Measurements from ENCODE around the gene RXFP4. TPM values are rescaled to one million over a fixed set of nuclear protein-coding genes. Genes with fewer than 3 reads are reported as not detected.

RXFP4 gene
- polyA plus RNA-seq, 1 of the 3 experiments (the other 2 are of a cell fraction): not detected

DNA sequence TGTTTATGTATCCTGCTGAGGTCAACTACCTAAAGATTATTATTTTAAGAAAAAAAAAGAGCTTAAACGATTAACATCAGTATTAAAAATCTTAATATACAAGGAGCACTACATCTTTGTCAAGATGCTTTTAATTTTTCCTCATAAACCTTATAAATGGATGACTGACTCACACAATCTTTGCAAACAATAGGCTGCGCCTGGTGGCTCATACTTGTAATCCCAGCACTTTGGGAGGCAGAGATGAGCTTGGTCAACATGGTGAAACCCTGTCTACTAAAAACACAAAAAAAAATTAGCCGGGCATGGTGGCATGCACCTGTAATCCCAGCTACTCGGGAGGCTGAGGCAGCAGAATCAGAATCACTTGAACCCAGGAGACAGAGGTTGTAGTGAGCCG, 9.0 kb upstream of the RXFP4 start:
- Histone ChIP-seq H3K9me3 (no peaks in the 10 kb centered on the region), H3K27ac (ENCODE audit: low read depth in 2 of 2, low read length in 1 of 2) (no peak overlapping the region), H3K4me1 (ENCODE audit: control insufficient read depth in 1 of 2, insufficient read depth in 2 of 2, low read depth in 1 of 2, low read length in 1 of 2) (peaks cover 19 to 20% of the 10 kb centered on the region in 2 experiments), H2AFZ (ENCODE audit: low read depth) (no peak overlapping the region), H3K36me3 (replicated peaks in 1 of 2; ENCODE audit: control insufficient read depth in 1 of 2, insufficient read depth in 2 of 2, low read length in 1 of 2) (peaks cover 41 to 51% of the 10 kb centered on the region in 2 experiments), H3K9ac (peak overlapping the region; percentile 98; the same call in 1 of the 2 replicates), H3K9me2 (no peaks in the 10 kb centered on the region), H3K4me3 (ENCODE audit: low read depth in 2 of 2, low read length in 1 of 2) (peak overlapping the region; percentile 76 to 86; a peak in 3 of 4 replicates), H3F3A (replicated peaks; ENCODE audit: insufficient read depth) (peaks cover 22% of the 10 kb centered on the region), H3K79me2 (ENCODE audit: insufficient read depth) (peaks cover 73% of the 10 kb centered on the region), H3K27me3 (ENCODE audit: insufficient read depth) (no peaks in the 10 kb centered on the region), H3K4me2 (peak overlapping the region; percentile 97), H4K20me1 (ENCODE audit: insufficient read depth) (peaks cover 42% of the 10 kb centered on the region)
- no peak for DNase-seq
- TF ChIP-seq SMC3 (IDR thresholded peaks at IDR 0.05; ENCODE audit: low read depth, low read length): no peak
- ChIA-PET POLR2A (interaction anchor here (1.0 to 1.9 kb wide), 4 partner anchors 8 to 150 kb away, joined by 3 to 4 read pairs (median 4); partner anchors contain the start of genes MEX3A and SYT11), CTCF (interaction anchor here (0.6 to 3.5 kb wide), 9 partner anchors 9 to 134 kb away, joined by 3 to 20 read pairs (median 3); partner anchors contain the start of gene ARHGEF2)
- 36% methylated on average over 5 of the region's 5 CpGs for WGBS (ENCODE audit: low lambda C conversion rate)

DNA sequence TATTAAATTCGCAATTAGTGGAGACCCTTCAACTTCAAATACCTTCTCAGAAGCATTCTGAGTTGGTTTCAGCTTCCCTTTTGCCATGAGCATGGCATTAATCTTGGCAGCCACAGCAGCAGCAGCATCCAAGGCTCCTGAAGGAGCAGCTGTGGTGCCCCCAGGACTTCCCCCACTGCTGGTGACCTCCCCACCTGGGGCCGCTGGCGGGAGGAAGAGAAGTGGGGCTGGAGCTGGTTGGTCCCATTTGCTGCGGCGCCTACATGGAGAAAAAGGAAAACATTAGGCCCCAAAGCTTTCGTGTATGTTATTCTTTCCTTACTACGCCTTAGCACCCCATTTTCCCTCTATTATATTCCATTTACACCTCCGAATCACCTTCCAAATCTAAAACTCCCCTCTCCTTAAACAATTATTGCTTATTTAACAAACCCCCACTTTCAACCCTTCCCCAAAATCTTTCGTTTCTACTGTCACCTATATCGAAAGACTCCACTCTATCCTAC, 7.8 kb upstream of the RXFP4 start:
- TF ChIP-seq, protein P1, sequence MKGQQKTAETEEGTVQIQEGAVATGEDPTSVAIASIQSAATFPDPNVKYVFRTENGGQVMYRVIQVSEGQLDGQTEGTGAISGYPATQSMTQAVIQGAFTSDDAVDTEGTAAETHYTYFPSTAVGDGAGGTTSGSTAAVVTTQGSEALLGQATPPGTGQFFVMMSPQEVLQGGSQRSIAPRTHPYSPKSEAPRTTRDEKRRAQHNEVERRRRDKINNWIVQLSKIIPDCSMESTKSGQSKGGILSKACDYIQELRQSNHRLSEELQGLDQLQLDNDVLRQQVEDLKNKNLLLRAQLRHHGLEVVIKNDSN (IDR thresholded peaks at IDR 0.05; ENCODE audit: borderline replicate concordance, low read depth): no peak
- TF ChIP-seq POLR2AphosphoS5 (IDR thresholded peaks at IDR 0.05; ENCODE audit: low read depth, low read length) (no peak), FOSL2 (IDR thresholded peaks at IDR 0.05; ENCODE audit: borderline replicate concordance, low read depth) (no peak), TCF12 (IDR thresholded peaks at IDR 0.05) (no peak), RAD21 (IDR thresholded peaks at IDR 0.05; ENCODE audit: low read length) (no peak), RCOR1 (IDR thresholded peaks at IDR 0.05; ENCODE audit: low read length) (no peak)
- TF ChIP-seq, protein P2, sequence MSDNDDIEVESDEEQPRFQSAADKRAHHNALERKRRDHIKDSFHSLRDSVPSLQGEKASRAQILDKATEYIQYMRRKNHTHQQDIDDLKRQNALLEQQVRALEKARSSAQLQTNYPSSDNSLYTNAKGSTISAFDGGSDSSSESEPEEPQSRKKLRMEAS (IDR thresholded peaks at IDR 0.05; ENCODE audit: low read depth): no peak
- TF ChIP-seq, protein P3, sequence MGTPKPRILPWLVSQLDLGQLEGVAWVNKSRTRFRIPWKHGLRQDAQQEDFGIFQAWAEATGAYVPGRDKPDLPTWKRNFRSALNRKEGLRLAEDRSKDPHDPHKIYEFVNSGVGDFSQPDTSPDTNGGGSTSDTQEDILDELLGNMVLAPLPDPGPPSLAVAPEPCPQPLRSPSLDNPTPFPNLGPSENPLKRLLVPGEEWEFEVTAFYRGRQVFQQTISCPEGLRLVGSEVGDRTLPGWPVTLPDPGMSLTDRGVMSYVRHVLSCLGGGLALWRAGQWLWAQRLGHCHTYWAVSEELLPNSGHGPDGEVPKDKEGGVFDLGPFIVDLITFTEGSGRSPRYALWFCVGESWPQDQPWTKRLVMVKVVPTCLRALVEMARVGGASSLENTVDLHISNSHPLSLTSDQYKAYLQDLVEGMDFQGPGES (IDR thresholded peaks at IDR 0.05; ENCODE audit: low read depth, low read length): no peak
- POLR2A ChIA-PET: interaction anchor here (0.5 to 2.2 kb wide), 11 partner anchors 11 to 119 kb away, joined by 3 to 14 read pairs (median 4); partner anchors contain the start of genes ARHGEF2 and SYT11
- H3K27me3 ChIP-seq (ENCODE audit: insufficient read depth): no peaks in the 10 kb centered on the region
- H3K4me1 ChIP-seq (ENCODE audit: control insufficient read depth in 1 of 2, insufficient read depth in 2 of 2, low read depth in 1 of 2, low read length in 1 of 2): peaks cover 20 to 24% of the 10 kb centered on the region in 2 experiments
- peak overlapping the region; percentile 97 for H3K4me2 ChIP-seq
- peak overlapping the region; percentile 89 to 93 for H3K27ac ChIP-seq (ENCODE audit: low read depth in 2 of 2, low read length in 1 of 2)
- peak overlapping the region; percentile 76 to 86 for H3K4me3 ChIP-seq (ENCODE audit: low read depth in 2 of 2, low read length in 1 of 2)
- H3K36me3 ChIP-seq (replicated peaks in 1 of 2; ENCODE audit: control insufficient read depth in 1 of 2, insufficient read depth in 2 of 2, low read length in 1 of 2): peaks cover 32 to 40% of the 10 kb centered on the region in 2 experiments
- H3F3A ChIP-seq (replicated peaks; ENCODE audit: insufficient read depth): peaks cover 26% of the 10 kb centered on the region
- H2AFZ ChIP-seq (ENCODE audit: low read depth): no peak overlapping the region
- CTCF ChIA-PET: interaction anchor here (1.1 to 3.4 kb wide), 4 partner anchors 10 to 133 kb away, joined by 4 to 18 read pairs (median 10); no protein-coding TSS in a partner anchor
- peak overlapping the region; percentile 98 for H3K9ac ChIP-seq
- H3K79me2 ChIP-seq (ENCODE audit: insufficient read depth): peaks cover 61% of the 10 kb centered on the region
- H3K9me2 ChIP-seq: no peaks in the 10 kb centered on the region
- peak; percentile 42 for DNase-seq
- 3% methylated on average over 10 of the region's 10 CpGs for WGBS (ENCODE audit: low lambda C conversion rate)
- peaks cover 39% of the 10 kb centered on the region for H4K20me1 ChIP-seq (ENCODE audit: insufficient read depth)
- no peaks in the 10 kb centered on the region for H3K9me3 ChIP-seq
